HEK293 (cell line): Measurements from ENCODE around the gene CPNE1.

ENCODE experiments used
- CTCF ChIA-PET: fragments of 350-600 bp; formaldehyde crosslinking; extraction: SDS; loops from one replicate; lab custom pipeline; 2021; ENCODE audit warnings: antibody characterized with exemption; lab: Yijun Ruan, JAX
- POLR2A ChIA-PET: fragments of 300-600 bp; formaldehyde crosslinking; extraction: SDS; loops from one replicate; lab custom pipeline; 2020; ENCODE audit warnings: antibody characterized with exemption, inconsistent platforms; lab: Yijun Ruan, JAX
- H3K27ac ChIP-seq: fragments of 200-500 bp; sonication (Bioruptor generic); 2 replicates; pipeline ENCODE4 v1.5.1; 2014; ENCODE audit warnings: low read depth, low read length, control low read depth, inconsistent platforms; ENCODE audit errors: extremely low read depth
- H3K36me3 ChIP-seq, 2 experiments: fragments of 200-500 bp in 1 of 2; sonication (Bioruptor generic) in 1 of 2; 1 replicate in 1 of 2; 2 replicates in 1 of 2; pipeline ENCODE4 v1.5.1; 2014 to 2017; ENCODE audit warnings: inconsistent platforms in 2 of 2, low read length in 2 of 2; ENCODE audit not compliant: control insufficient read depth in 2 of 2, insufficient read depth in 1 of 2
- H3K4me1 ChIP-seq: fragments of 200-500 bp; sonication (Bioruptor generic); 2 replicates; pipeline ENCODE4 v1.5.1; 2014; ENCODE audit warnings: mild to moderate bottlenecking, low read length, inconsistent platforms; ENCODE audit not compliant: control insufficient read depth, insufficient read depth
- H3K4me3 ChIP-seq: 2 replicates; pipeline ENCODE4 v1.5.1; 2011; ENCODE audit warnings: low read depth, mild to moderate bottlenecking, control low read depth, low read length, moderate library complexity
- H3K9me3 ChIP-seq: fragments of 200-500 bp; sonication (Bioruptor generic); 2 replicates; pipeline ENCODE4 v1.5.1; 2014; ENCODE audit warnings: low read depth, low read length, inconsistent platforms; ENCODE audit not compliant: control insufficient read depth, insufficient read depth
- BCL11A ChIP-seq: fragments of 450-650 bp; formaldehyde crosslinking; IDR thresholded peaks from 2 replicates; pipeline ENCODE4 v1.5.1; 2016; ENCODE audit warnings: low read depth, missing biosample characterization, missing genetic modification characterization
- FEZF1 ChIP-seq: fragments of 450-650 bp; formaldehyde crosslinking; IDR thresholded peaks from 2 replicates; pipeline ENCODE4 v1.5.1; 2016; ENCODE audit warnings: missing biosample characterization, missing genetic modification characterization
- GLIS2 ChIP-seq: fragments of 450-650 bp; formaldehyde crosslinking; IDR thresholded peaks from 2 replicates; pipeline ENCODE4 v1.5.1; 2016; ENCODE audit warnings: missing biosample characterization, missing genetic modification characterization
- OVOL3 ChIP-seq: fragments of 450-650 bp; formaldehyde crosslinking; IDR thresholded peaks from 2 replicates; pipeline ENCODE4 v1.5.1; 2016; ENCODE audit warnings: missing biosample characterization, missing genetic modification characterization
- SALL2 ChIP-seq: fragments of 450-650 bp; formaldehyde crosslinking; IDR thresholded peaks from 2 replicates; pipeline ENCODE4 v1.5.0; 2017; ENCODE audit warnings: missing biosample characterization, mild to moderate bottlenecking, missing genetic modification characterization, borderline replicate concordance
- SCRT1 ChIP-seq: fragments of 450-650 bp; formaldehyde crosslinking; IDR thresholded peaks from 2 replicates; pipeline ENCODE4 v1.5.1; 2016; ENCODE audit warnings: missing biosample characterization, missing genetic modification characterization, borderline replicate concordance
- SCRT2 ChIP-seq: fragments of 450-650 bp; formaldehyde crosslinking; IDR thresholded peaks from 2 replicates; pipeline ENCODE4 v1.5.1; 2016; ENCODE audit warnings: missing biosample characterization, missing genetic modification characterization
- TCF7L2 ChIP-seq: IDR thresholded peaks from 2 replicates; pipeline ENCODE4 v1.6.1; 2011; ENCODE audit warnings: low read depth, mild to moderate bottlenecking, inconsistent platforms, low read length, moderate library complexity, borderline replicate concordance
- ZBTB21 ChIP-seq: fragments of 450-650 bp; formaldehyde crosslinking; IDR thresholded peaks from 2 replicates; pipeline ENCODE4 v1.5.1; 2017; ENCODE audit warnings: missing biosample characterization, missing genetic modification characterization
- ZFP3 ChIP-seq: fragments of 450-650 bp; formaldehyde crosslinking; IDR thresholded peaks from 2 replicates; pipeline ENCODE4 v1.5.1; 2016; ENCODE audit warnings: low read depth, missing biosample characterization, missing genetic modification characterization
- ZNF112 ChIP-seq: fragments of 450-650 bp; formaldehyde crosslinking; IDR thresholded peaks from 2 replicates; pipeline ENCODE4 v1.5.0; 2017; ENCODE audit warnings: missing biosample characterization, missing genetic modification characterization
- ZNF132 ChIP-seq: fragments of 450-650 bp; formaldehyde crosslinking; IDR thresholded peaks from 2 replicates; pipeline ENCODE4 v1.5.1; 2017; ENCODE audit warnings: missing biosample characterization, missing genetic modification characterization, borderline replicate concordance
- ZNF23 ChIP-seq: fragments of 450-650 bp; formaldehyde crosslinking; IDR thresholded peaks from 2 replicates; pipeline ENCODE4 v1.5.1; 2016; ENCODE audit warnings: missing biosample characterization, missing genetic modification characterization, borderline replicate concordance
- ZNF324 ChIP-seq: fragments of 450-650 bp; formaldehyde crosslinking; IDR thresholded peaks from 2 replicates; pipeline ENCODE4 v1.5.1; 2016; ENCODE audit warnings: missing biosample characterization, missing genetic modification characterization
- ZNF366 ChIP-seq: fragments of 450-650 bp; formaldehyde crosslinking; conservative IDR thresholded peaks from 2 replicates; pipeline ENCODE4 v1.5.1; 2016; ENCODE audit warnings: missing biosample characterization, missing genetic modification characterization
- ZNF423 ChIP-seq: fragments of 450-650 bp; formaldehyde crosslinking; IDR thresholded peaks from 2 replicates; pipeline ENCODE4 v1.5.1; 2016; ENCODE audit warnings: missing biosample characterization, missing genetic modification characterization
- ZNF473 ChIP-seq: fragments of 450-650 bp; formaldehyde crosslinking; IDR thresholded peaks from 2 replicates; pipeline ENCODE4 v1.5.1; 2017; ENCODE audit warnings: missing biosample characterization, missing genetic modification characterization
- ZNF596 ChIP-seq: fragments of 450-650 bp; IDR thresholded peaks from 2 replicates; pipeline ENCODE4 v1.5.0; 2018; ENCODE audit warnings: missing biosample characterization, mild to moderate bottlenecking, missing genetic modification characterization, moderate library complexity
- ZNF830 ChIP-seq: fragments of 450-650 bp; IDR thresholded peaks from 2 replicates; pipeline ENCODE4 v1.5.0; 2018; ENCODE audit warnings: missing biosample characterization, missing genetic modification characterization, low read depth, mild to moderate bottlenecking, moderate library complexity
- ZNF843 ChIP-seq: fragments of 450-650 bp; formaldehyde crosslinking; IDR thresholded peaks from 2 replicates; pipeline ENCODE4 v1.5.1; 2016; ENCODE audit warnings: missing biosample characterization, missing genetic modification characterization
- TF ChIP-seq, protein P1 (sequence below): fragments of 450-650 bp; formaldehyde crosslinking; IDR thresholded peaks from 2 replicates; pipeline ENCODE4 v1.5.1; 2017; ENCODE audit warnings: missing biosample characterization, missing genetic modification characterization
- TF ChIP-seq, protein P2 (sequence below): fragments of 450-650 bp; formaldehyde crosslinking; IDR thresholded peaks from 2 replicates; pipeline ENCODE4 v1.5.1; 2016; ENCODE audit warnings: missing biosample characterization, missing genetic modification characterization
- TF ChIP-seq, protein P3 (sequence below): fragments of 450-650 bp; formaldehyde crosslinking; IDR thresholded peaks from 2 replicates; pipeline ENCODE4 v1.5.1; 2016; ENCODE audit warnings: missing biosample characterization, missing genetic modification characterization
- TF ChIP-seq, protein P4 (sequence below): fragments of 450-650 bp; formaldehyde crosslinking; IDR thresholded peaks from 2 replicates; pipeline ENCODE4 v1.5.1; 2016; ENCODE audit warnings: missing biosample characterization, missing genetic modification characterization

Gene CPNE1

DNA sequence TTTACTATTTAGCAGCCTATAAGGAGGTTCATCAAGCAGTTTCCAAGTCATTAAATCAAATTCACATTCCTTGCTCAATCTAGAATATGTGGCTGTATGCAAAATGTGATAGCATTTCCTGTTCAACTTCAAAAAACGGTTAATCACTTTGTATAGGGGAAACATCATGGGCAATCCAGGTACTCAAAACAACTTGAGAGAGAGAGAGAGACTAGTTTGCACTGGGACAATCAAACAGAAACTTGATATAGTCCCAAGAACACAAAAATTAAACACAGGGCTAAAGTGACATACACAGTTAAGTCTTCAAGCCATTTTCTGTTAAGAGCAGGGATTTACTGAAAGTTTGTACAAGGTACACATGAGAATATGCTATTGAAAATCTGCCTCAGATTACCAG lies 7.4 kb downstream of the CPNE1 start:
- Histone ChIP-seq H3K36me3 (peaks cover 4 to 41% of the 10 kb centered on the region in 2 experiments; a peak in 2 of 3 replicates), H3K4me1 (peaks cover 24% of the 10 kb centered on the region), H3K9me3 (no peaks in the 10 kb centered on the region)
- CTCF ChIA-PET = interaction anchor here (0.6 to 0.8 kb wide), 2 partner anchors 11 to 34 kb away, joined by 4 read pairs; no protein-coding TSS in a partner anchor
- POLR2A ChIA-PET = no interaction called here
- TF ChIP-seq, protein P1, sequence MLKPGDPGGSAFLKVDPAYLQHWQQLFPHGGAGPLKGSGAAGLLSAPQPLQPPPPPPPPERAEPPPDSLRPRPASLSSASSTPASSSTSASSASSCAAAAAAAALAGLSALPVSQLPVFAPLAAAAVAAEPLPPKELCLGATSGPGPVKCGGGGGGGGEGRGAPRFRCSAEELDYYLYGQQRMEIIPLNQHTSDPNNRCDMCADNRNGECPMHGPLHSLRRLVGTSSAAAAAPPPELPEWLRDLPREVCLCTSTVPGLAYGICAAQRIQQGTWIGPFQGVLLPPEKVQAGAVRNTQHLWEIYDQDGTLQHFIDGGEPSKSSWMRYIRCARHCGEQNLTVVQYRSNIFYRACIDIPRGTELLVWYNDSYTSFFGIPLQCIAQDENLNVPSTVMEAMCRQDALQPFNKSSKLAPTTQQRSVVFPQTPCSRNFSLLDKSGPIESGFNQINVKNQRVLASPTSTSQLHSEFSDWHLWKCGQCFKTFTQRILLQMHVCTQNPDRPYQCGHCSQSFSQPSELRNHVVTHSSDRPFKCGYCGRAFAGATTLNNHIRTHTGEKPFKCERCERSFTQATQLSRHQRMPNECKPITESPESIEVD = peak; percentile 77
- TF ChIP-seq OVOL3 (tag by site-specific recombination) (no peak), ZNF596 (tag by site-specific recombination) (peak; percentile 16; the same call in 1 of the 2 replicates), ZNF423 (tag by site-specific recombination) (no peak), ZNF473 (tag by site-specific recombination) (no peak)
- TF ChIP-seq, all 188 proteins: peak for 2
- Histone ChIP-seq H3K27ac (no peak overlapping the region), H3K4me3 (no peak overlapping the region)

DNA sequence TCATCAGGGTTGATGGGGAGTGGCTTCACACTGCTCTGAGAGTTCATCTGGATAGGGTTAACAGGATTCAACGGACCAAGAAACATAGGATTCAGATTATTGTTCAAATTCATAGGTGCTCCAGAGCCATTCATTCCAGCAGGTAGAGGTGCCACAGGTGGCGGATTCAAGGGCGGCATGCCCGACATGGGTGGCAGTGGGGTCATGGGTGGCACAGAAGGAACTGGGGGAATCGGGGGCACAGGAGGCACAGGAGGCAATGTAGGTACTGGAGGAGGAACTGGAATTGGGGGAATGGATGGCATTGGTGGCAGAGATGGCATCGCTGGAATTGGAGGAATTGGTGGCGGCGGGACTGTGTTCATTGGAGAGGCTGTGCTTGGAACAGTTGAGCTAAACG lies 10.3 kb downstream of the CPNE1 start:
- ChIA-PET CTCF (no interaction called here), POLR2A (no interaction called here)
- TF ChIP-seq ZNF324 = no peak
- TF ChIP-seq SCRT2 (tag by site-specific recombination) = peak; percentile 82
- TF ChIP-seq ZNF830 (tag by site-specific recombination) = no peak
- TF ChIP-seq, protein P2, sequence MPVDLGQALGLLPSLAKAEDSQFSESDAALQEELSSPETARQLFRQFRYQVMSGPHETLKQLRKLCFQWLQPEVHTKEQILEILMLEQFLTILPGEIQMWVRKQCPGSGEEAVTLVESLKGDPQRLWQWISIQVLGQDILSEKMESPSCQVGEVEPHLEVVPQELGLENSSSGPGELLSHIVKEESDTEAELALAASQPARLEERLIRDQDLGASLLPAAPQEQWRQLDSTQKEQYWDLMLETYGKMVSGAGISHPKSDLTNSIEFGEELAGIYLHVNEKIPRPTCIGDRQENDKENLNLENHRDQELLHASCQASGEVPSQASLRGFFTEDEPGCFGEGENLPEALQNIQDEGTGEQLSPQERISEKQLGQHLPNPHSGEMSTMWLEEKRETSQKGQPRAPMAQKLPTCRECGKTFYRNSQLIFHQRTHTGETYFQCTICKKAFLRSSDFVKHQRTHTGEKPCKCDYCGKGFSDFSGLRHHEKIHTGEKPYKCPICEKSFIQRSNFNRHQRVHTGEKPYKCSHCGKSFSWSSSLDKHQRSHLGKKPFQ (tag by site-specific recombination) = no peak
- TF ChIP-seq GLIS2 (tag by site-specific recombination) = no peak
- no peak for TF ChIP-seq TCF7L2
- TF ChIP-seq FEZF1 (tag by site-specific recombination) = no peak
- TF ChIP-seq ZNF112 (tag by site-specific recombination) = no peak
- no peak for TF ChIP-seq ZNF366
- TF ChIP-seq ZNF843 = no peak
- no peak for TF ChIP-seq ZBTB21 (tag by site-specific recombination)
- TF ChIP-seq, protein P3, sequence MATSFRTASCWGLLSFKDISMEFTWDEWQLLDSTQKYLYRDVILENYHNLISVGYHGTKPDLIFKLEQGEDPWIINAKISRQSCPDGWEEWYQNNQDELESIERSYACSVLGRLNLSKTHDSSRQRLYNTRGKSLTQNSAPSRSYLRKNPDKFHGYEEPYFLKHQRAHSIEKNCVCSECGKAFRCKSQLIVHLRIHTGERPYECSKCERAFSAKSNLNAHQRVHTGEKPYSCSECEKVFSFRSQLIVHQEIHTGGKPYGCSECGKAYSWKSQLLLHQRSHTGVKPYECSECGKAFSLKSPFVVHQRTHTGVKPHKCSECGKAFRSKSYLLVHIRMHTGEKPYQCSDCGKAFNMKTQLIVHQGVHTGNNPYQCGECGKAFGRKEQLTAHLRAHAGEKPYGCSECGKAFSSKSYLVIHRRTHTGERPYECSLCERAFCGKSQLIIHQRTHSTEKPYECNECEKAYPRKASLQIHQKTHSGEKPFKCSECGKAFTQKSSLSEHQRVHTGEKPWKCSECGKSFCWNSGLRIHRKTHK (tag by site-specific recombination) = no peak
- TF ChIP-seq ZNF132 = no peak
- TF ChIP-seq SALL2 (tag by site-specific recombination) = no peak
- TF ChIP-seq, protein P4, sequence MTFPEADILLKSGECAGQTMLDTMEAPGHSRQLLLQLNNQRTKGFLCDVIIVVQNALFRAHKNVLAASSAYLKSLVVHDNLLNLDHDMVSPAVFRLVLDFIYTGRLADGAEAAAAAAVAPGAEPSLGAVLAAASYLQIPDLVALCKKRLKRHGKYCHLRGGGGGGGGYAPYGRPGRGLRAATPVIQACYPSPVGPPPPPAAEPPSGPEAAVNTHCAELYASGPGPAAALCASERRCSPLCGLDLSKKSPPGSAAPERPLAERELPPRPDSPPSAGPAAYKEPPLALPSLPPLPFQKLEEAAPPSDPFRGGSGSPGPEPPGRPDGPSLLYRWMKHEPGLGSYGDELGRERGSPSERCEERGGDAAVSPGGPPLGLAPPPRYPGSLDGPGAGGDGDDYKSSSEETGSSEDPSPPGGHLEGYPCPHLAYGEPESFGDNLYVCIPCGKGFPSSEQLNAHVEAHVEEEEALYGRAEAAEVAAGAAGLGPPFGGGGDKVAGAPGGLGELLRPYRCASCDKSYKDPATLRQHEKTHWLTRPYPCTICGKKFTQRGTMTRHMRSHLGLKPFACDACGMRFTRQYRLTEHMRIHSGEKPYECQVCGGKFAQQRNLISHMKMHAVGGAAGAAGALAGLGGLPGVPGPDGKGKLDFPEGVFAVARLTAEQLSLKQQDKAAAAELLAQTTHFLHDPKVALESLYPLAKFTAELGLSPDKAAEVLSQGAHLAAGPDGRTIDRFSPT = peak; percentile 79
- no peak for TF ChIP-seq ZNF23
- TF ChIP-seq ZFP3 (tag by site-specific recombination) = no peak
- TF ChIP-seq BCL11A = no peak
- TF ChIP-seq SCRT1 = peak; percentile 74; the same call in 1 of the 2 replicates
- peaks cover 4 to 50% of the 10 kb centered on the region in 2 experiments; a peak in 2 of 3 replicates for H3K36me3 ChIP-seq
- H3K4me3 ChIP-seq = no peak overlapping the region
- H3K27ac ChIP-seq = no peak overlapping the region
- H3K9me3 ChIP-seq = no peaks in the 10 kb centered on the region
- peaks cover 14% of the 10 kb centered on the region; the same call in 1 of the 2 replicates for H3K4me1 ChIP-seq
